Measurements from ENCODE around the gene CCDC85C. TPM values are rescaled to one million over a fixed set of nuclear protein-coding genes. Genes with fewer than 3 reads are reported as not detected.

The CCDC85C gene
- total and polyA plus RNA-seq, 7 donors = 1.8 to 21.0 (median 7.9) TPM

DNA sequence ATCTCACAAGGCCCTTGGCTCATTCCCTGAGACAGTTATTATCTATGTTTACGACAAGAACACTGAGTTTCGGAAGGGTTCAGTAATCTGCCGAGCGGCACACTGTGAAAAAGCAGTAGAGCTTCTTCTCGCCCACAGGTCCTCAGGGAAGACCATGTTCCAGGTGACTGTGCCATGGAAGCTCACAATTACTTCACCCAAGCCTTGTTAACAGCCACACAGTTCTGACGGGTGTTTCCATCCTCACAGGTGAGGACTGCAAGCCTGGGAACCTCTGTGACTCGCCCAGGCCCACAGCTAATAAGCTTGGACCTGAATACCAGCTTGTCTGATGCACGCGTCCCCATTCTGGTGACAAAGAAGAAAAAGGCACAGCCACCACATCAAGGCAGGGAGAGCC is 138.7 kb downstream of the CCDC85C start:
- WGBS, 3 donors = 90 to 96% (median 92%) methylated on average over 9 of the region's 9 CpGs
- peak overlapping the region; percentile 64 for H3K27ac ChIP-seq
- TF ChIP-seq, protein P1, sequence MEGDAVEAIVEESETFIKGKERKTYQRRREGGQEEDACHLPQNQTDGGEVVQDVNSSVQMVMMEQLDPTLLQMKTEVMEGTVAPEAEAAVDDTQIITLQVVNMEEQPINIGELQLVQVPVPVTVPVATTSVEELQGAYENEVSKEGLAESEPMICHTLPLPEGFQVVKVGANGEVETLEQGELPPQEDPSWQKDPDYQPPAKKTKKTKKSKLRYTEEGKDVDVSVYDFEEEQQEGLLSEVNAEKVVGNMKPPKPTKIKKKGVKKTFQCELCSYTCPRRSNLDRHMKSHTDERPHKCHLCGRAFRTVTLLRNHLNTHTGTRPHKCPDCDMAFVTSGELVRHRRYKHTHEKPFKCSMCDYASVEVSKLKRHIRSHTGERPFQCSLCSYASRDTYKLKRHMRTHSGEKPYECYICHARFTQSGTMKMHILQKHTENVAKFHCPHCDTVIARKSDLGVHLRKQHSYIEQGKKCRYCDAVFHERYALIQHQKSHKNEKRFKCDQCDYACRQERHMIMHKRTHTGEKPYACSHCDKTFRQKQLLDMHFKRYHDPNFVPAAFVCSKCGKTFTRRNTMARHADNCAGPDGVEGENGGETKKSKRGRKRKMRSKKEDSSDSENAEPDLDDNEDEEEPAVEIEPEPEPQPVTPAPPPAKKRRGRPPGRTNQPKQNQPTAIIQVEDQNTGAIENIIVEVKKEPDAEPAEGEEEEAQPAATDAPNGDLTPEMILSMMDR (IDR thresholded peaks at IDR 0.05) = no peak
- DNase-seq = no peak
- H3K4me1 ChIP-seq = peaks cover 48% of the 10 kb centered on the region
- no peak for ATAC-seq
- no peaks in the 10 kb centered on the region for H3K27me3 ChIP-seq (ENCODE audit: insufficient read depth in 3 of 3, low read length in 2 of 3)
- intact Hi-C loops (cut with DNase I) = no loop called here
- no peak overlapping the region for H3K4me3 ChIP-seq
- H3K36me3 ChIP-seq (ENCODE audit: insufficient read depth in 1 of 2, low read depth in 1 of 2) = peaks cover 0 to 50% of the 10 kb centered on the region in 2 donors
- no peaks in the 10 kb centered on the region for H3K9me3 ChIP-seq

DNA sequence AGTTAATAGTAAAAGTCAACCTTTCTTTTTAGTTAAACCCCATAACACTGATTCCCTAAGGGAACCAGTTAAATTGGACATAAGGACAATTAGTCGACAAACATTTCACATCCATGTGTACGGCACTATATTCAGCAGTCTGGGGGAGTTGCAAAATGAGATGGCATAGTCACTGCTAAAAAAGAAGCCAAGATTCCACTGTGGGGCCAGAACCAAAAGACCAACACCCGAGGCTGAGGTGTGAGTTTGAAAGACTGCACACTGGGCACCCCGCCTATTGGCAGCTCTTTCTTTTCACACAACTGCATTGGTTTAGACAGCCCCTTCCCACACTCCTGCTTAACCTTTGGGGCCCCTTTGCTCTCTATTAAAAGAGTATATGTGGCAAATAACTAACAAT is 140.0 kb downstream of the CCDC85C start:
- 45 to 53% (median 45%) methylated on average over 4 of the region's 4 CpGs for WGBS, 3 donors

DNA sequence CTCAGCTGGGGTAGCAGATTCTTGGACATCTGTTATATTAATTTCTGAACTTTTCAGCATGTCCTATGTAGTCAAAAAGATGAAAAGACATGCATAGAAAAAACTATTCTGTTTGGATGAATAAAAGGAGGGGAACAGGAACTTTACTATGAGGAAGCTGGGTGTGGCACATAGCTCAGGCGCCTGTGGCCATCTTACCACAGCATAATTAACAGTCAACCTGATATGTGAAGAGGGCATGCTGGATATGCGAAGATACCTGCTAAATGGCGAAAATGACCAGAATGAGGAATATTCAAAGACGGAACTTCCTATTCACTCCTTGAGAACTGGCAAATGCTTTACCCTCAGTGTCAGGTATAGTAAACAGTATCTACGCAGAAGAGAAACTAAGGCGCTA is 141.8 kb downstream of the CCDC85C start:
- ATAC-seq (no peak), DNase-seq (no peak)
- H3K27ac ChIP-seq = no peak overlapping the region
- H3K4me3 ChIP-seq = no peak overlapping the region
- peaks cover 21% of the 10 kb centered on the region for H3K4me1 ChIP-seq
- WGBS, 3 donors = 64 to 80% (median 74%) methylated on average over 6 of the region's 6 CpGs
- intact Hi-C loops (cut with DNase I) = no loop called here
- peaks cover 4 to 79% of the 10 kb centered on the region in 2 donors for H3K36me3 ChIP-seq (ENCODE audit: insufficient read depth in 1 of 2, low read depth in 1 of 2)
- TF ChIP-seq, protein P1 (IDR thresholded peaks at IDR 0.05) = no peak
- no peaks in the 10 kb centered on the region for H3K9me3 ChIP-seq
- no peaks in the 10 kb centered on the region for H3K27me3 ChIP-seq (ENCODE audit: insufficient read depth in 3 of 3, low read length in 2 of 3)

More for the DNA sequence above, 140.0 kb downstream of the CCDC85C start:
- ATAC-seq (peak; percentile 49 to 85 (median 76)), DNase-seq (no peak)
- TF ChIP-seq, protein P1 (IDR thresholded peaks at IDR 0.05) = no peak
- Histone ChIP-seq H3K27ac (peak overlapping the region; percentile 64), H3K9me3 (no peaks in the 10 kb centered on the region), H3K4me1 (peaks cover 39% of the 10 kb centered on the region), H3K4me3 (no peak overlapping the region), H3K36me3 (ENCODE audit: insufficient read depth in 1 of 2, low read depth in 1 of 2) (peaks cover 0 to 62% of the 10 kb centered on the region in 2 donors), H3K27me3 (ENCODE audit: insufficient read depth in 3 of 3, low read length in 2 of 3) (no peaks in the 10 kb centered on the region)
- intact Hi-C loops (cut with DNase I) = no loop called here

DNA sequence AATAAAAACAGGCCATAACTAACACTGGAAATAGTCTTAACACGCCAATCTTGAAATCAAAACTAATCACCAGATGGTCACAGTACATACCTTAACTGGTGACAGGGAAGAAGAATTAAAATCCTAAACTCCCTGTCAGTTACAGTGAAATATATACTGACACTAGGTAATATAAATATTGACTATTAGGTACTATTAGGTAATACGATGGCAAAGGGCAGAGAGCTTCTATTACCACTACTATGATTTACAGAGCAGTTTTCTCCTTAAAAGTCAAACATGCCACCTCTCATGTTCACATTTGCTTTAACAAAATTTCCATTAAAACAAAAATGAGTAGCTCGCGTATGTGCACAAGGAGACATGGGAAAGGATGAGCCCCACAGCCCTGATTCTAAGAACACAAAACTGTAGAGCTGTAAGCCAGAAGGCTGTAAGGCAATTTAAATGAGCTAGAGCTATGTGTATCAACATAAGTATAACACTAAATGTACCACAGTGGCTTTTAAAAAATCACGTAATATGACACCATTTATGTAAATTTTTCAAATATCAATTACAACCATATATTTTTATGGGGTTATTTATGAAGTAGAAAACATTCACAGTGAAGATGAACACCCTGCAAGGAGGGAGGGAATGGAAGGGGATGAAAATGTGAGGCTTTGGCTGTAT is 142.5 kb downstream of the CCDC85C start:
- ATAC-seq (no peak), DNase-seq (no peak)
- WGBS, 3 donors = 72 to 92% (median 81%) methylated on average over 5 of the region's 5 CpGs
- H3K4me3 ChIP-seq = no peak overlapping the region
- TF ChIP-seq, protein P1 (IDR thresholded peaks at IDR 0.05) = no peak
- H3K4me1 ChIP-seq = peaks cover 16% of the 10 kb centered on the region
- intact Hi-C loops (cut with DNase I) = no loop called here
- peaks cover 5 to 86% of the 10 kb centered on the region in 2 donors for H3K36me3 ChIP-seq (ENCODE audit: insufficient read depth in 1 of 2, low read depth in 1 of 2)
- H3K27ac ChIP-seq = no peak overlapping the region
- H3K27me3 ChIP-seq (ENCODE audit: insufficient read depth in 3 of 3, low read length in 2 of 3) = no peaks in the 10 kb centered on the region
- H3K9me3 ChIP-seq = no peaks in the 10 kb centered on the region

DNA sequence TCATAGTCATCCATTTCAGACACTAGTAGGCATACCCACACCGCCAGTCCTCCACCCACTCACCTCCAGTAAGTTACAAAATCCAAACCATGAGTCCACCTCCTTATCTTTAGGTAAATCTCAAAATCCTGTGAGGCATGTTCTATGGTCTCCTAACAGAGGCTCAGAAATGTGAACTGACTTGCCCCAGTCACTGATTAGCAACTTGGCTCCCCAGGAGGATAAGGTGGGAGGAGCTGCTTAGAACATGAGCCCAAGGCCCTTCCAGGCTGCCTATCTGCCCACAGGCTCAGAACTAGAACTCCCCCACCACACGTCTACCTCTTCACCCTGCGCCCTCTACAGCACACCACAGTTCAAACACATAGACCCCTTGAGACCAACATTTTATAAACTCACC is 143.2 kb downstream of the CCDC85C start:
- DNase-seq (no peak), ATAC-seq (no peak)
- Histone ChIP-seq H3K4me1 (peaks cover 16% of the 10 kb centered on the region), H3K4me3 (no peak overlapping the region), H3K36me3 (ENCODE audit: insufficient read depth in 1 of 2, low read depth in 1 of 2) (peaks cover 5 to 93% of the 10 kb centered on the region in 2 donors), H3K9me3 (no peaks in the 10 kb centered on the region), H3K27ac (no peak overlapping the region), H3K27me3 (ENCODE audit: insufficient read depth in 3 of 3, low read length in 2 of 3) (no peaks in the 10 kb centered on the region)
- TF ChIP-seq, protein P1 (IDR thresholded peaks at IDR 0.05) = no peak
- 90 to 92% (median 91%) methylated on average over 3 of the region's 3 CpGs for whole genome bisulfite sequencing, 3 donors
- intact Hi-C loops (cut with DNase I) = no loop called here
